ENCODE results near the gene ESRRG. TPM values are rescaled to one million over a fixed set of nuclear protein-coding genes. Genes with fewer than 3 reads are reported as not detected.

The ESRRG gene
- total RNA-seq, 3 donors from 2014 or later, result 0.58 to 1.1 (median 0.58) TPM

DNA sequence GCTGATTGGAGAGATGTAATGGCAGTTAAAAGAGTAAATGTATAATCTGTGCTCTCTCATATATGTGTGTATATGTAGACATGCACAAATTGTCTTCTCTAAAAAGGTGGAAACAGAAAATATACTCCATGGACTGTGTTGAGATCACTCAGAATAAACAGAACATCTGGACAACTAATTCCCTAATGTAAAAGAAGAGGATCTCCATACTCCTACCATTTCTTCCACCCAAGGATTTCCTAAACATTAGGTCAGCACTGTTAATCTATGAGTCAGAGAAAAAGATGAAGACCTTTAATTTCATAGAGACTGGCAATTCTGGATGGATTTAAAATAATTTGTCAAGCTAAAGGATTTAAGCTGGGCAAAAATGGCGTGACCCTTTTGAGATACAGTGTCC, 80.1 kb downstream of the ESRRG start:
- TF ChIP-seq, protein P1, sequence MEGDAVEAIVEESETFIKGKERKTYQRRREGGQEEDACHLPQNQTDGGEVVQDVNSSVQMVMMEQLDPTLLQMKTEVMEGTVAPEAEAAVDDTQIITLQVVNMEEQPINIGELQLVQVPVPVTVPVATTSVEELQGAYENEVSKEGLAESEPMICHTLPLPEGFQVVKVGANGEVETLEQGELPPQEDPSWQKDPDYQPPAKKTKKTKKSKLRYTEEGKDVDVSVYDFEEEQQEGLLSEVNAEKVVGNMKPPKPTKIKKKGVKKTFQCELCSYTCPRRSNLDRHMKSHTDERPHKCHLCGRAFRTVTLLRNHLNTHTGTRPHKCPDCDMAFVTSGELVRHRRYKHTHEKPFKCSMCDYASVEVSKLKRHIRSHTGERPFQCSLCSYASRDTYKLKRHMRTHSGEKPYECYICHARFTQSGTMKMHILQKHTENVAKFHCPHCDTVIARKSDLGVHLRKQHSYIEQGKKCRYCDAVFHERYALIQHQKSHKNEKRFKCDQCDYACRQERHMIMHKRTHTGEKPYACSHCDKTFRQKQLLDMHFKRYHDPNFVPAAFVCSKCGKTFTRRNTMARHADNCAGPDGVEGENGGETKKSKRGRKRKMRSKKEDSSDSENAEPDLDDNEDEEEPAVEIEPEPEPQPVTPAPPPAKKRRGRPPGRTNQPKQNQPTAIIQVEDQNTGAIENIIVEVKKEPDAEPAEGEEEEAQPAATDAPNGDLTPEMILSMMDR (IDR thresholded peaks at IDR 0.05), result no peak
- Histone ChIP-seq H3K4me1 (ENCODE audit: low read depth) (no peaks in the 10 kb centered on the region), H3K4me3 (no peak overlapping the region), H3K9me3 (no peaks in the 10 kb centered on the region), H3K36me3 (ENCODE audit: low read depth) (no peaks in the 10 kb centered on the region)
- intact Hi-C loops (cut with DNase I, micrococcal nuclease), result no loop called here
- DNase-seq (no peak), ATAC-seq (no peak)

DNA sequence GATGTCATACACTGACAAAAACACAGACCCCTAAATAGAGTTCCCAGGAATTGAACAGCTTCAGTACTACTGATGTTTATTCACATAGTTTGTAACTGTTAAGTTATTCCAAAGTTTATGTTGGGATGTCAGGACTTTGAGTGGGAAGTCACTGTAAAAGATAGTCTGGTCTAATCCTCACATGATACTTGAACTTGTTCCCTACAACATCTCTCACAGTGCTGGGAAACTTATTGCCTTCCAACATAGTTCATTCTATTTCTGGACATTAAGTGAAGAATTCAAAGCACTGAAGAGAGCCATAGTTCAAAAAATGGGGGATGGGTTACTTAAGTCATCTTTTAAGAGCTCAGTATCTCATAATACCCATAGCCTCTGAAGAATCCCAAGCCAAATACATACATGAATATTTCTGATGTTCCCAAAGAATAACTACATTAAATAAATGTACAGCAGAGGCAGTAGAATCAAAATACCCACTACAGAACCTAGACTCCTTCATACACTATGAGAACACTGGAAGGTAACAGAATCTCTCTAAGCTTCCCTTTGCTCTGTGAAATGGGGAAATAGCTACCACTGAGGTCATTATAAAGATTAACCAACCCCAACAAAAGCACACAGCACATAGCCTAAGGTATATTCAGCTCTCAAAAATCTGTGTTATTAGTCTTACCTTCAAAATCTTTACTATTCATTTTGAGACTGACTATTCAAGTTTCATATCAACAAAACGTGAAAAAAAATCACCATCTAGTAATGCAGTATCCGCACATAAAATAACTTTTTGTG, 81.4 kb downstream of the ESRRG start:
- no peak for DNase-seq
- Histone ChIP-seq H3K36me3 (ENCODE audit: low read depth) (no peaks in the 10 kb centered on the region), H3K9me3 (no peaks in the 10 kb centered on the region), H3K4me3 (no peak overlapping the region), H3K4me1 (ENCODE audit: low read depth) (no peaks in the 10 kb centered on the region)
- no peak for ATAC-seq
- intact Hi-C loops (cut with DNase I, micrococcal nuclease), result no loop called here
- TF ChIP-seq, protein P1 (IDR thresholded peaks at IDR 0.05), result no peak

DNA sequence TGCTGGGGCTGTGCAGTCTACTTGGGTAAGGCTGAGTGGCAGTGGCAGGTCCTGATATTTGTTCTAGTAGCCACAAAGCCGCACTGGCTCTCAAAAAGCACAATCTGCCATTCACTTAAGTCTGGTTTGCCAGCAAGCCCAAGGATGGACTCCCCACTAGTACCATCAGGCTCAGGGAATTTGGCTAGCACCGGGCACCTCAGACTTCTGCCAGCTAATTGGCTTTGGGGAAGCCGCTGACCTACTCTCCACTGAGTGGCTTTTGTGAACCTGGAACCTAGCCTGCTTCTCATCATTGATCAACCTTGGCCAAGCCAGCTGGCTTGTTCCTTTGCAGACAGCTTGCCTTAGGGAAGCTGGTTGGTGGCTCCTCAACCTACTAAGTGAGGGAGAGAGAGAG, 83.1 kb downstream of the ESRRG start:
- H3K4me3 ChIP-seq, result no peak overlapping the region
- TF ChIP-seq, protein P1 (IDR thresholded peaks at IDR 0.05), result no peak
- intact Hi-C loops (cut with DNase I, micrococcal nuclease), result no loop called here
- ATAC-seq (no peak), DNase-seq (no peak)
- no peaks in the 10 kb centered on the region for H3K4me1 ChIP-seq (ENCODE audit: low read depth)
- no peaks in the 10 kb centered on the region for H3K36me3 ChIP-seq (ENCODE audit: low read depth)
- no peaks in the 10 kb centered on the region for H3K9me3 ChIP-seq

DNA sequence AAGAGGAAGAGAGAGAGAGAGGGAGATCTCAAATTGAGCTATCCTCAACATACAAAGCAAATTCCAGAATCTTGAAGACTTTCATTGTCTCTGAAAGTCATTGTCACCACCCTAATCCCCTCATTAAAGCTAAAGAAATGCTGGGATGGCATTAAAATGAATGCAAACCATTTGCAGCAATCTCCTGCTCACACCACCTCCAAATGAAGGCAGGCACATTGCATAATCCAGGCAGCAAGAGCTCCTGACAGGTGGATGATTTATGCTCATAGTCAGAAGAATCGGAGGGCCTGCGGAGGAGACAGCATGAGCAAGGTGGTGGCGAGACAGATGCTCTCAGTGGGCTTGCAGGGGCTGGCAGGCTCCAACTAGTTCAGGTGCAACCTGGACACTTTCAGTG, 90.2 kb downstream of the ESRRG start:
- ATAC-seq (no peak), DNase-seq (no peak)
- Histone ChIP-seq H3K9me3 (no peaks in the 10 kb centered on the region), H3K4me1 (ENCODE audit: low read depth) (no peaks in the 10 kb centered on the region), H3K36me3 (ENCODE audit: low read depth) (no peaks in the 10 kb centered on the region), H3K4me3 (no peak overlapping the region)
- intact Hi-C loops (cut with DNase I, micrococcal nuclease), result no loop called here
- TF ChIP-seq, protein P1 (IDR thresholded peaks at IDR 0.05), result no peak

DNA sequence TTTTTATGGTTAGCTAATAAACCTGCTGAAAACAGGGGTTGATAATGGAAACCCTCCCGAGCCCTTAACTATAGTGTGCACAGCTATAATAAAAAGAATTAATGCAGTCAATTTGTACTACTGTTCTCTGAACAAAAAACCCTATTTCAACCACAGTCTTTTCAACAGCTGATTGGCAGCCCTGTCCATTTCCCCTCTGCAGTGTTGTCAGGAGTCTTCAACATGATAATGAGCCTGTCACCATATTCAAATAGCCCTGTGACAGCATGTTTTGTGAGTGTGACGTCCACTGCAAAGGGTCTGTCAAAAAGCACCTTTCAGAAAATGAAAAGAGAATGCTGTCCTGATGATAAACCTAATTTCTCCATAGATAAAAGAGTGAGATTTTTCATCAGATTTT, 92.7 kb downstream of the ESRRG start:
- Histone ChIP-seq H3K9me3 (no peaks in the 10 kb centered on the region), H3K4me1 (ENCODE audit: low read depth) (no peaks in the 10 kb centered on the region), H3K36me3 (ENCODE audit: low read depth) (no peaks in the 10 kb centered on the region), H3K4me3 (no peak overlapping the region)
- ATAC-seq (no peak), DNase-seq (no peak)
- TF ChIP-seq, protein P1 (IDR thresholded peaks at IDR 0.05), result no peak
- intact Hi-C loops (cut with DNase I, micrococcal nuclease), result no loop called here
